GM23338 (cell line): ENCODE measurements around the gene CD22. TPM values are rescaled to one million over a fixed set of nuclear protein-coding genes. Genes with fewer than 3 reads are reported as not detected.

Source experiments
- ATAC-seq: fragments of 200-7000 bp; cut with Tn5 transposase; 3 replicates; pipeline ENCODE4 v1.9.1; 2020
- DNase-seq: peaks from one replicate; pipeline ENCODE4 v3.0.0-alpha.2; 2015; ENCODE audit warnings: low spot score
- H2AFZ ChIP-seq: fragments of 200-600 bp; sonication (generic); 2 replicates; pipeline ENCODE4 v1.8.0; 2016; ENCODE audit warnings: antibody characterized with exemption, mild to moderate bottlenecking, moderate library complexity
- H3F3A ChIP-seq: fragments of 200-600 bp; sonication (generic); replicated peaks from 2 replicates; pipeline ENCODE4 v1.8.0; 2017; ENCODE audit warnings: antibody characterized with exemption, mixed run types, low read depth
- H3K27ac ChIP-seq: fragments of 200-600 bp; sonication (generic); 2 replicates; pipeline ENCODE4 v1.6.1; 2016; ENCODE audit warnings: low read depth
- H3K27me3 ChIP-seq: fragments of 200-600 bp; sonication (generic); 2 replicates; pipeline ENCODE4 v1.8.0; 2016; ENCODE audit warnings: mild to moderate bottlenecking, mixed run types, moderate library complexity; ENCODE audit not compliant: insufficient read depth
- H3K36me3 ChIP-seq: fragments of 200-600 bp; sonication (generic); 2 replicates; pipeline ENCODE4 v1.8.0; 2016; ENCODE audit warnings: mild to moderate bottlenecking; ENCODE audit not compliant: insufficient read depth
- H3K4me1 ChIP-seq: fragments of 200-600 bp; sonication (generic); 2 replicates; pipeline ENCODE4 v1.8.0; 2016; ENCODE audit warnings: mild to moderate bottlenecking, moderate library complexity; ENCODE audit not compliant: insufficient read depth
- H3K4me2 ChIP-seq: fragments of 200-600 bp; sonication (generic); 2 replicates; pipeline ENCODE4 v1.7.1; 2017; ENCODE audit warnings: mixed run types
- H3K4me3 ChIP-seq: fragments of 200-600 bp; sonication (generic); 2 replicates; pipeline ENCODE4 v1.6.1; 2016; ENCODE audit warnings: mixed run types
- H3K79me2 ChIP-seq: fragments of 200-600 bp; sonication (generic); replicated peaks from 2 replicates; pipeline ENCODE4 v1.8.0; 2017; ENCODE audit warnings: mild to moderate bottlenecking; ENCODE audit not compliant: insufficient read depth
- H3K9me2 ChIP-seq: fragments of 200-600 bp; sonication (generic); 2 replicates; pipeline ENCODE4 v1.8.0; 2017; ENCODE audit not compliant: insufficient read depth
- H4K20me1 ChIP-seq: fragments of 200-600 bp; sonication (generic); replicated peaks from 2 replicates; pipeline ENCODE4 v1.8.0; 2017; ENCODE audit warnings: mild to moderate bottlenecking; ENCODE audit not compliant: insufficient read depth
- H3K27ac Mint-ChIP-seq: 2 replicates; pipeline ENCODE4 v1.8.0; 2020; ENCODE audit warnings: inconsistent platforms, mild to moderate bottlenecking, moderate library complexity, mixed read lengths
- H3K27me3 Mint-ChIP-seq: 3 replicates; pipeline ENCODE4 v1.8.0; 2022; ENCODE audit warnings: low read depth, mild to moderate bottlenecking, moderate library complexity, mixed read lengths, inconsistent platforms; ENCODE audit not compliant: insufficient read depth, poor library complexity
- H3K36me3 Mint-ChIP-seq: 3 replicates; pipeline ENCODE4 v1.8.0; 2021; ENCODE audit warnings: low read depth, mild to moderate bottlenecking, inconsistent platforms, moderate library complexity, mixed read lengths
- H3K4me1 Mint-ChIP-seq: 3 replicates; pipeline ENCODE4 v1.8.0; 2020; ENCODE audit warnings: mild to moderate bottlenecking, inconsistent platforms, mixed read lengths
- H3K4me3 Mint-ChIP-seq: 3 replicates; pipeline ENCODE4 v1.8.0; 2021; ENCODE audit warnings: moderate library complexity, mild to moderate bottlenecking, inconsistent platforms, mixed read lengths
- H3K9me3 Mint-ChIP-seq: 3 replicates; pipeline ENCODE4 v1.8.0; 2020; ENCODE audit warnings: moderate library complexity, mild to moderate bottlenecking, inconsistent platforms, mixed read lengths
- CREB1 ChIP-seq: fragments of 250-450 bp; sonication (Bioruptor Pico); IDR thresholded peaks from 2 replicates; pipeline ENCODE4 v1.5.0; 2020; ENCODE audit warnings: low read depth, mild to moderate bottlenecking, moderate library complexity
- EZH2 ChIP-seq: fragments of 200-600 bp; sonication (generic); IDR thresholded peaks from one replicate; pipeline ENCODE4 v1.8.0; 2017; ENCODE audit warnings: antibody characterized with exemption, mild to moderate bottlenecking, low read depth; ENCODE audit not compliant: unreplicated experiment
- EZH2phosphoT487 ChIP-seq: fragments of 200-600 bp; sonication (generic); IDR thresholded peaks from one replicate; pipeline ENCODE4 v1.8.1; 2018; ENCODE audit warnings: antibody characterized with exemption; ENCODE audit not compliant: unreplicated experiment
- JUNB ChIP-seq: IDR thresholded peaks from one replicate; pipeline ENCODE4 v1.6.1; 2016; ENCODE audit warnings: antibody characterized with exemption; ENCODE audit not compliant: unreplicated experiment
- NANOG ChIP-seq: IDR thresholded peaks from 2 replicates; pipeline ENCODE4 v1.6.1; 2016; ENCODE audit warnings: antibody characterized with exemption, borderline replicate concordance
- STAT1 ChIP-seq: IDR thresholded peaks from one replicate; pipeline ENCODE4 v1.6.1; 2016; ENCODE audit warnings: antibody characterized with exemption; ENCODE audit not compliant: unreplicated experiment
- ZNF114 ChIP-seq: fragments of 250-450 bp; sonication (Bioruptor Pico); IDR thresholded peaks from 2 replicates; pipeline ENCODE4 v1.5.0; 2020; ENCODE audit warnings: mild to moderate bottlenecking, moderate library complexity
- ZNF331 ChIP-seq: fragments of 250-450 bp; sonication (Bioruptor Pico); IDR thresholded peaks from 2 replicates; pipeline ENCODE4 v1.5.0; 2020; ENCODE audit warnings: low read depth, mild to moderate bottlenecking, moderate library complexity
- polyA plus RNA-seq: library from polyadenylated mRNA; unstranded; fragments of >200 nt; fragmentation: Nextera tagmentation; extraction: Ambion mirVana; gene quantifications from 2 replicates; pipeline ENCODE4 v1.2.1, GENCODE V29; 2016
- total RNA-seq: library from RNA; depleted of rRNA; stranded (reverse); fragments of >200 nt; shearing (Covaris generic); gene quantifications from 2 replicates; pipeline ENCODE4 v1.2.3, GENCODE V29; 2014
- TF ChIP-seq, protein P1 (sequence below), 2 experiments: fragments of 200-600 bp in 1 of 2; sonication (generic) in 1 of 2; conservative IDR thresholded peaks; 2 replicates each; pipeline versions ENCODE4 v1.5.1 to v1.6.1; 2016 to 2017; ENCODE audit warnings: antibody characterized with exemption in 2 of 2, low read depth in 2 of 2, mild to moderate bottlenecking in 2 of 2, moderate library complexity in 1 of 2
- TF ChIP-seq, protein P2 (sequence below): IDR thresholded peaks from 2 replicates; pipeline ENCODE4 v1.6.1; 2016; ENCODE audit warnings: antibody characterized with exemption
- TF ChIP-seq, protein P3 (sequence below): IDR thresholded peaks from one replicate; pipeline ENCODE4 v1.6.1; 2018; ENCODE audit warnings: antibody characterized with exemption; ENCODE audit not compliant: unreplicated experiment

The CD22 gene
- total and polyA plus RNA-seq, 2 experiments from 2014 or later = 0.10 to 0.32 TPM

DNA sequence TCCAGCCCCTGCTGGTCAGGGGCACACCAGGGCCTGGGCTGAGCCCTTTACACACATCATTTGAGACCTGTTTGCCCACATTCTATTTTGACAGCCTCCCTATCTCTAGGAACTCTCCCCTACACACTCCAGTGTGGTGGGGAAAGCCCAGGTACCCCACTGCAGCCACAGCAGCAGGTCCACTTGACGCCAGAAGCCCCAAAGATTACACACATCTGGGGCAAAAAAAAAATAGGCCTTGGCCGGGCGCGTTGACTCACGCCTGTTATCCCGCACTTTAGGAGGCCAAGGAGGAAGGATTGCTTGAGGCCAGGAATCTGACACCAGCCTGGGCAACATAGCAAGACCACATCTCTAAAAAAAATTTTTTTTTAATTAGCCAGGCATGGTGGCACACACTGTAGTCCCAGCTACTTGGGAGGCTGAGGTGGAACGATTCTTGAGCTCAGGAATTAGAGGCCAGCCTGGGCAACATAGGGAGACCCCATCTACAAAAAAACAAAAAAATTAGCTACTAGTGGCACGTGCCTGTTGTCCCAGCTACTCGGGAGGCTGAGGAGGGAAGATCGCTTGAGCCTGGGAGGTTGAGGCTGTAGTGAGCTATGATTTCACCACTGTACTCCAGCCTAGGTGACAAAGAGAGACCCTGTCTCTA, 18.0 kb upstream of the CD22 start:
- Mint-ChIP-seq H3K27me3 (peaks cover 8% of the 10 kb centered on the region), H3K36me3 (no peaks in the 10 kb centered on the region), H3K9me3 (no peaks in the 10 kb centered on the region; the same call in 2 of the 3 replicates), H3K27ac (no peak overlapping the region), H3K4me3 (no peak overlapping the region), H3K4me1 (no peaks in the 10 kb centered on the region; the same call in 2 of the 3 replicates)
- no peak overlapping the region for H2AFZ ChIP-seq
- H3K27ac ChIP-seq = no peak overlapping the region
- no peaks in the 10 kb centered on the region for H3K27me3 ChIP-seq
- H3K4me3 ChIP-seq = no peak overlapping the region
- no peaks in the 10 kb centered on the region for H3K79me2 ChIP-seq
- no peak for TF ChIP-seq EZH2phosphoT487
- H3K4me1 ChIP-seq = no peaks in the 10 kb centered on the region
- no peaks in the 10 kb centered on the region for H3K36me3 ChIP-seq
- ATAC-seq (no peak), DNase-seq (no peak)
- no peak overlapping the region for H3K4me2 ChIP-seq
- H4K20me1 ChIP-seq = no peaks in the 10 kb centered on the region
- no peaks in the 10 kb centered on the region for H3F3A ChIP-seq
- H3K9me2 ChIP-seq = no peaks in the 10 kb centered on the region

DNA sequence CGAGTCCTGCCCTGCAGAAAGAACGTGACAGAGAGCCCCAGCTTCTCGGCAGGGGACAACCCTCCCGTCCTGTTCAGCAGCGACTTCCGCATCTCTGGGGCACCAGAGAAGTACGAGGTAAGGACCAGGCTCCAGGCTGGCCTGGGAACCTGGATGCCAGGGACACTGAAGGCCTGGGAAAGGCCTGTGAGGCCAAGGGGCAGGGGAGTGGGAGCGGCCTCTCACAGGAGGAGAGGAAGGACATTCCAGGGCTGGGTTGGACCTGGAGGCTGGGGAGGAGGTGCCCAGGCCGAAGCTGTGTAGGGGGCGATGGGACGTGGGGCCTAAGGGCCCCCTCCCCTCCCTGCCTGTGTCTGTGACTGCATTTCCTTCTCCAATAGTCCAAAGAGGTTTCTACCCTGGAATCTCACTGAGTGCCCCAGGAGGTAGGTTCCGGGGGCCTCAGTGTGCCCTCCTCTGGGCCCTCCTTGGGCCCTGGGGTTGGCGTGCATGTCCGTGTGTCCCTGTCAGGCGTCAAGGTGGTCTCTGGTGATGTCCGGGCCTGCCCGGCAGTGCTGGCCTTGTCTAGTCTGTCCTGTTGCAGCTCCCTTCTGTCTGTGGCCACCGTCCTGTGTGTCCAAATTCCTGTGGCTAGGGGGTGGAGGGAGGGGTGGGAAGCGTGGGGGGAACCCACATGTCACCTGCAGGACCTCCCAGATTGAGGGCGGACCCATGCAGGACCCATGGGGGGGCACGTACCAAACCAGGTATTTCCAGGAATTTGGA, 16.9 kb upstream of the CD22 start:
- Histone ChIP-seq H3K27me3 (no peaks in the 10 kb centered on the region), H3K27ac (no peak overlapping the region), H3K4me3 (no peak overlapping the region), H4K20me1 (no peaks in the 10 kb centered on the region), H3K4me1 (no peaks in the 10 kb centered on the region), H3F3A (no peaks in the 10 kb centered on the region), H3K4me2 (no peak overlapping the region), H3K79me2 (no peaks in the 10 kb centered on the region), H3K9me2 (no peaks in the 10 kb centered on the region), H3K36me3 (no peaks in the 10 kb centered on the region), H2AFZ (no peak overlapping the region)
- Mint-ChIP-seq H3K4me3 (no peak overlapping the region), H3K27ac (no peak overlapping the region), H3K4me1 (no peaks in the 10 kb centered on the region; the same call in 2 of the 3 replicates), H3K36me3 (no peaks in the 10 kb centered on the region), H3K27me3 (peaks cover 5% of the 10 kb centered on the region), H3K9me3 (no peaks in the 10 kb centered on the region; the same call in 2 of the 3 replicates)
- DNase-seq (no peak), ATAC-seq (no peak)
- TF ChIP-seq EZH2 (no peak), EZH2phosphoT487 (no peak), CREB1 (CRISPR knock-in tag) (no peak), NANOG (no peak), ZNF114 (CRISPR knock-in tag) (no peak), STAT1 (no peak), ZNF331 (no peak), JUNB (no peak)
- TF ChIP-seq, protein P1, sequence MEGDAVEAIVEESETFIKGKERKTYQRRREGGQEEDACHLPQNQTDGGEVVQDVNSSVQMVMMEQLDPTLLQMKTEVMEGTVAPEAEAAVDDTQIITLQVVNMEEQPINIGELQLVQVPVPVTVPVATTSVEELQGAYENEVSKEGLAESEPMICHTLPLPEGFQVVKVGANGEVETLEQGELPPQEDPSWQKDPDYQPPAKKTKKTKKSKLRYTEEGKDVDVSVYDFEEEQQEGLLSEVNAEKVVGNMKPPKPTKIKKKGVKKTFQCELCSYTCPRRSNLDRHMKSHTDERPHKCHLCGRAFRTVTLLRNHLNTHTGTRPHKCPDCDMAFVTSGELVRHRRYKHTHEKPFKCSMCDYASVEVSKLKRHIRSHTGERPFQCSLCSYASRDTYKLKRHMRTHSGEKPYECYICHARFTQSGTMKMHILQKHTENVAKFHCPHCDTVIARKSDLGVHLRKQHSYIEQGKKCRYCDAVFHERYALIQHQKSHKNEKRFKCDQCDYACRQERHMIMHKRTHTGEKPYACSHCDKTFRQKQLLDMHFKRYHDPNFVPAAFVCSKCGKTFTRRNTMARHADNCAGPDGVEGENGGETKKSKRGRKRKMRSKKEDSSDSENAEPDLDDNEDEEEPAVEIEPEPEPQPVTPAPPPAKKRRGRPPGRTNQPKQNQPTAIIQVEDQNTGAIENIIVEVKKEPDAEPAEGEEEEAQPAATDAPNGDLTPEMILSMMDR (conservative IDR thresholded peaks at IDR 0.05; ENCODE audit: low read depth in 2 of 2) = no peak
- TF ChIP-seq, protein P2, sequence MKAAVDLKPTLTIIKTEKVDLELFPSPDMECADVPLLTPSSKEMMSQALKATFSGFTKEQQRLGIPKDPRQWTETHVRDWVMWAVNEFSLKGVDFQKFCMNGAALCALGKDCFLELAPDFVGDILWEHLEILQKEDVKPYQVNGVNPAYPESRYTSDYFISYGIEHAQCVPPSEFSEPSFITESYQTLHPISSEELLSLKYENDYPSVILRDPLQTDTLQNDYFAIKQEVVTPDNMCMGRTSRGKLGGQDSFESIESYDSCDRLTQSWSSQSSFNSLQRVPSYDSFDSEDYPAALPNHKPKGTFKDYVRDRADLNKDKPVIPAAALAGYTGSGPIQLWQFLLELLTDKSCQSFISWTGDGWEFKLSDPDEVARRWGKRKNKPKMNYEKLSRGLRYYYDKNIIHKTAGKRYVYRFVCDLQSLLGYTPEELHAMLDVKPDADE = no peak
- TF ChIP-seq, protein P3, sequence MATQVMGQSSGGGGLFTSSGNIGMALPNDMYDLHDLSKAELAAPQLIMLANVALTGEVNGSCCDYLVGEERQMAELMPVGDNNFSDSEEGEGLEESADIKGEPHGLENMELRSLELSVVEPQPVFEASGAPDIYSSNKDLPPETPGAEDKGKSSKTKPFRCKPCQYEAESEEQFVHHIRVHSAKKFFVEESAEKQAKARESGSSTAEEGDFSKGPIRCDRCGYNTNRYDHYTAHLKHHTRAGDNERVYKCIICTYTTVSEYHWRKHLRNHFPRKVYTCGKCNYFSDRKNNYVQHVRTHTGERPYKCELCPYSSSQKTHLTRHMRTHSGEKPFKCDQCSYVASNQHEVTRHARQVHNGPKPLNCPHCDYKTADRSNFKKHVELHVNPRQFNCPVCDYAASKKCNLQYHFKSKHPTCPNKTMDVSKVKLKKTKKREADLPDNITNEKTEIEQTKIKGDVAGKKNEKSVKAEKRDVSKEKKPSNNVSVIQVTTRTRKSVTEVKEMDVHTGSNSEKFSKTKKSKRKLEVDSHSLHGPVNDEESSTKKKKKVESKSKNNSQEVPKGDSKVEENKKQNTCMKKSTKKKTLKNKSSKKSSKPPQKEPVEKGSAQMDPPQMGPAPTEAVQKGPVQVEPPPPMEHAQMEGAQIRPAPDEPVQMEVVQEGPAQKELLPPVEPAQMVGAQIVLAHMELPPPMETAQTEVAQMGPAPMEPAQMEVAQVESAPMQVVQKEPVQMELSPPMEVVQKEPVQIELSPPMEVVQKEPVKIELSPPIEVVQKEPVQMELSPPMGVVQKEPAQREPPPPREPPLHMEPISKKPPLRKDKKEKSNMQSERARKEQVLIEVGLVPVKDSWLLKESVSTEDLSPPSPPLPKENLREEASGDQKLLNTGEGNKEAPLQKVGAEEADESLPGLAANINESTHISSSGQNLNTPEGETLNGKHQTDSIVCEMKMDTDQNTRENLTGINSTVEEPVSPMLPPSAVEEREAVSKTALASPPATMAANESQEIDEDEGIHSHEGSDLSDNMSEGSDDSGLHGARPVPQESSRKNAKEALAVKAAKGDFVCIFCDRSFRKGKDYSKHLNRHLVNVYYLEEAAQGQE = no peak
